ENCODE results near the gene TANGO2. TPM values are rescaled to one million over a fixed set of nuclear protein-coding genes. Genes with fewer than 3 reads are reported as not detected.

Gene TANGO2
- total and polyA plus RNA-seq, 9 of the 15 experiments (the other 6 are each of a cell fraction or from before 2014, with no cell fraction given), result 15.5 to 94.9 (median 70.1) TPM

- TF ChIP-seq, protein P1, sequence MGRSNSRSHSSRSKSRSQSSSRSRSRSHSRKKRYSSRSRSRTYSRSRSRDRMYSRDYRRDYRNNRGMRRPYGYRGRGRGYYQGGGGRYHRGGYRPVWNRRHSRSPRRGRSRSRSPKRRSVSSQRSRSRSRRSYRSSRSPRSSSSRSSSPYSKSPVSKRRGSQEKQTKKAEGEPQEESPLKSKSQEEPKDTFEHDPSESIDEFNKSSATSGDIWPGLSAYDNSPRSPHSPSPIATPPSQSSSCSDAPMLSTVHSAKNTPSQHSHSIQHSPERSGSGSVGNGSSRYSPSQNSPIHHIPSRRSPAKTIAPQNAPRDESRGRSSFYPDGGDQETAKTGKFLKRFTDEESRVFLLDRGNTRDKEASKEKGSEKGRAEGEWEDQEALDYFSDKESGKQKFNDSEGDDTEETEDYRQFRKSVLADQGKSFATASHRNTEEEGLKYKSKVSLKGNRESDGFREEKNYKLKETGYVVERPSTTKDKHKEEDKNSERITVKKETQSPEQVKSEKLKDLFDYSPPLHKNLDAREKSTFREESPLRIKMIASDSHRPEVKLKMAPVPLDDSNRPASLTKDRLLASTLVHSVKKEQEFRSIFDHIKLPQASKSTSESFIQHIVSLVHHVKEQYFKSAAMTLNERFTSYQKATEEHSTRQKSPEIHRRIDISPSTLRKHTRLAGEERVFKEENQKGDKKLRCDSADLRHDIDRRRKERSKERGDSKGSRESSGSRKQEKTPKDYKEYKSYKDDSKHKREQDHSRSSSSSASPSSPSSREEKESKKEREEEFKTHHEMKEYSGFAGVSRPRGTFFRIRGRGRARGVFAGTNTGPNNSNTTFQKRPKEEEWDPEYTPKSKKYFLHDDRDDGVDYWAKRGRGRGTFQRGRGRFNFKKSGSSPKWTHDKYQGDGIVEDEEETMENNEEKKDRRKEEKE (IDR thresholded peaks at IDR 0.05; ENCODE audit: borderline replicate concordance in 1 of 2, control insufficient read depth in 1 of 2, low read depth in 2 of 2, low read length in 1 of 2), result no peak
- TF ChIP-seq FUS (optimal IDR thresholded peaks at IDR 0.05; ENCODE audit: low read depth, low read length) (no peak), YY1 (IDR thresholded peaks at IDR 0.05; ENCODE audit: borderline replicate concordance in 1 of 3, control insufficient read depth in 1 of 3, extremely low read depth in 1 of 3, insufficient read depth in 3 of 3, insufficient read length in 1 of 3, insufficient replicate concordance in 2 of 3, low read depth in 1 of 3, low read length in 2 of 3) (peak in 1 of 3 experiments; percentile 33), SAFB2 (IDR thresholded peaks at IDR 0.05; ENCODE audit: borderline replicate concordance, low read depth, low read length, severe bottlenecking) (no peak), ZFP36 (IDR thresholded peaks at IDR 0.05; ENCODE audit: low read depth, low read length, partially characterized antibody) (no peak), ETV6 (IDR thresholded peaks at IDR 0.05; ENCODE audit: borderline replicate concordance in 1 of 2, low read depth in 2 of 2, low read length in 1 of 2) (no peak), ETV6 (CRISPR knock-in tag; IDR thresholded peaks at IDR 0.05; ENCODE audit: borderline replicate concordance) (no peak), RBM22 (IDR thresholded peaks at IDR 0.05; ENCODE audit: low read depth, low read length, poor library complexity, severe bottlenecking) (no peak), RAD51 (IDR thresholded peaks at IDR 0.05; ENCODE audit: borderline replicate concordance, low read depth) (no peak), TRIM28 (IDR thresholded peaks at IDR 0.05) (no peak), PKNOX1 (IDR thresholded peaks at IDR 0.05) (no peak), ARID3A (IDR thresholded peaks at IDR 0.05; ENCODE audit: borderline replicate concordance, low read depth, low read length) (no peak), CHD2 (IDR thresholded peaks at IDR 0.05; ENCODE audit: low read depth, low read length) (no peak), LARP7 (IDR thresholded peaks at IDR 0.05) (peak; percentile 65; the same call in 1 of the 2 replicates), ZBTB17 (CRISPR knock-in tag; IDR thresholded peaks at IDR 0.05) (0 out of 2 replicates have a peak, but pooled peaks have one; percentile 22), NFATC3 (IDR thresholded peaks at IDR 0.05) (peak; percentile 27; the same call in 1 of the 2 replicates)
- TF ChIP-seq, protein P2, sequence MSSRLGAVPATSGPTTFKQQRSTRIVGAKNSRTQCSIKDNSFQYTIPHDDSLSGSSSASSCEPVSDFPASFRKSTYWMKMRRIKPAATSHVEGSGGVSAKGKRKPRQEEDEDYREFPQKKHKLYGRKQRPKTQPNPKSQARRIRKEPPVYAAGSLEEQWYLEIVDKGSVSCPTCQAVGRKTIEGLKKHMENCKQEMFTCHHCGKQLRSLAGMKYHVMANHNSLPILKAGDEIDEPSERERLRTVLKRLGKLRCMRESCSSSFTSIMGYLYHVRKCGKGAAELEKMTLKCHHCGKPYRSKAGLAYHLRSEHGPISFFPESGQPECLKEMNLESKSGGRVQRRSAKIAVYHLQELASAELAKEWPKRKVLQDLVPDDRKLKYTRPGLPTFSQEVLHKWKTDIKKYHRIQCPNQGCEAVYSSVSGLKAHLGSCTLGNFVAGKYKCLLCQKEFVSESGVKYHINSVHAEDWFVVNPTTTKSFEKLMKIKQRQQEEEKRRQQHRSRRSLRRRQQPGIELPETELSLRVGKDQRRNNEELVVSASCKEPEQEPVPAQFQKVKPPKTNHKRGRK (tag; IDR thresholded peaks at IDR 0.05), result no peak
Observed at GRCh38 chr22:20008221-20008995, 12.5 kb upstream of the TANGO2 start (continued).

Measured in K562 (cell line).